Measurements from ENCODE around the gene SLC1A1. TPM values are rescaled to one million over a fixed set of nuclear protein-coding genes. Genes with fewer than 3 reads are reported as not detected.
A peak's percentile ranks its signal among the peaks of the same experiment; 100 is the strongest.

SLC1A1 gene
- total and polyA plus RNA-seq, 11 donors, result 1.0 to 4.6 (median 1.9) TPM

DNA sequence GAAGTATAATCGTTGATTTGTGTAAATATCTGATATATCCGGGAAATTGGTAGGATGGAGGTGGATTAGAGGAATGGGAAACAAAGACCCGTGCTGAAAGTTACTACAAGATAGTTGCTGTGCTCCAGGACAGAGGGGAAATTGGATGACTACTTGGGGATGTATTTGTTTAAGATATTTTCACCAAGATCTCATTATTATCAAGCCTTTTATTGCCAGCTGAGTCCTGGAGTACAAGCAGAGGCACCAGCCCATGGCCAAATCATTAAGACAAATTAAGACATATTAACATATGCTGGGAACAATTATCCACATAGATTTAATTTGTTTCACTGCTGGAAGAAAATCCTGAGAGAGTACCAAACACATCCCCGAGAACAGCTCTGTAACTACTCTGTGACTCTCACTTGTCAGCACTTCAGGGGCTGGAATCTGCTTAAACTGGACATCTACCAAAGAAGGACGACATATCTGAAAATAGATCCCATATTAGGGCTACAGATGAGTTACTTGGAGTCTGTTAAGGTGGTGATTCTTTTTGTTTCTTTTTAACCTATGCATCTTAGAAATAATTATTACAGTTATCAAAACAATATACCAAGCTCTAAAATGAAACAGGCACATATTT, 68.2 kb downstream of the SLC1A1 start:
- ATAC-seq (peak; percentile 81 to 84 (median 82)), DNase-seq (no peak)
- Histone ChIP-seq H3K4me3 (no peak overlapping the region), H3K9me3 (no peaks in the 10 kb centered on the region), H3K27ac (peak overlapping the region in 1 of 12 donors; percentile 63), H3K36me3 (no peaks in the 10 kb centered on the region), H3K4me1 (peaks cover 0 to 29% (median 15%) of the 10 kb centered on the region in 12 donors), H3K27me3 (no peaks in the 10 kb centered on the region)
- intact Hi-C loops (cut with DNase I), result loop anchor here in 2 of 10 donors (10.0 kb wide), 1 partner anchor 64 kb away; the partner anchor contains the start of gene SLC1A1 (in 2 of the 2)
- WGBS, 4 donors, result 40 to 50% (median 49%) methylated on average over 5 of the region's 5 CpGs
- no peak for TF ChIP-seq POLR2A (IDR thresholded peaks at IDR 0.05)
- TF ChIP-seq CTCF (IDR thresholded peaks at IDR 0.05), result no peak

DNA sequence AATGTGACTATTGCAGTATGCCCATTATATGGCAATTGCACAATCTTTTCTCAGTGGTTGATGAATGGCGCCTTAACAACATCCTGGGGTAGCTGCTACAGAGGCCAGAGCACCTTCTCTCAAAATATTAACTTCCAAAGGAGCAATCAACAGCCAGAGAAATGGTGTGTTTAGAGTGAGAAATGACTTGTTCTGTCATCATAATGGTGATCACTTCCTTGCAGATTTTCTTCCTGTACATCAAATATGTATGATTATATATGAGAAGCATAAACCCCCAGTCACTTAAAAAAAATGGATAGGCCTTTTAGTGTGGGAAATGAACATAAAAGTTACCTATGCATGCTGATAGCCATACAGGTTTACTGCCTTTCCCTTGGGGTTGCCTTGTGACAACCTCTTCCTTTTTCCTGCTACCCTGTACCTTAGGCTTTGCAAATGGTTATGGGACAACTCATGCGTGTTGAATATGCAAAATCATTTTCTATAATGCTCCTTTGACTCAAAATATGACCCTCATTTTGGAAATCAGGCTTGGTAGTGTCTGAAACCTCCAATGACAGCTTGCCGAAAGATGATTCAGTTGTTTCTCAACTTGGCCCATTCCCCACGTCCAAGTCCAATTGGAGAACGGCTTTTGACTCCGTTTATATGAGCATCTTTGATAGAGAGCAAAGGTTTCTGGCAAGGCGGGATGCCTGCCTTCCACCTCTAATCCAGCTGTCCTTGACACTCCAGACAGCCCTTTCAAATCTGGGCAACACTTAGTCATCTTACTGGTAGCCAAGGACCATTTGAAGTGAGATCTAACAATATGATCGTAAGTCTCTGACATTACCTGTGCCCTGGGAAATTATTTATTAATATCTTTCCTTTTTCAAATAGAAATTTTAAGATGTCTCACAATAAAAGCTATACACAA, 69.3 kb downstream of the SLC1A1 start:
- no peak overlapping the region for H3K4me3 ChIP-seq
- no peak for DNase-seq
- ATAC-seq, result peak in 1 of 4 donors; percentile 33
- H3K36me3 ChIP-seq, result peaks cover 0 to 2% (median 0%) of the 10 kb centered on the region in 9 donors
- no peaks in the 10 kb centered on the region for H3K9me3 ChIP-seq
- 67 to 79% (median 71%) methylated on average over 8 of the region's 8 CpGs for WGBS, 4 donors
- intact Hi-C loops (cut with DNase I), result loop anchor here in 2 of 10 donors (10.0 kb wide), 1 partner anchor 65 kb away; the partner anchor contains the start of gene SLC1A1 (in 2 of the 2)
- TF ChIP-seq CTCF (IDR thresholded peaks at IDR 0.05) (no peak), POLR2A (IDR thresholded peaks at IDR 0.05) (no peak)
- peak overlapping the region in 1 of 12 donors; percentile 63 for H3K27ac ChIP-seq
- peaks cover 0 to 22% (median 11%) of the 10 kb centered on the region in 12 donors for H3K4me1 ChIP-seq
- H3K27me3 ChIP-seq, result no peaks in the 10 kb centered on the region

DNA sequence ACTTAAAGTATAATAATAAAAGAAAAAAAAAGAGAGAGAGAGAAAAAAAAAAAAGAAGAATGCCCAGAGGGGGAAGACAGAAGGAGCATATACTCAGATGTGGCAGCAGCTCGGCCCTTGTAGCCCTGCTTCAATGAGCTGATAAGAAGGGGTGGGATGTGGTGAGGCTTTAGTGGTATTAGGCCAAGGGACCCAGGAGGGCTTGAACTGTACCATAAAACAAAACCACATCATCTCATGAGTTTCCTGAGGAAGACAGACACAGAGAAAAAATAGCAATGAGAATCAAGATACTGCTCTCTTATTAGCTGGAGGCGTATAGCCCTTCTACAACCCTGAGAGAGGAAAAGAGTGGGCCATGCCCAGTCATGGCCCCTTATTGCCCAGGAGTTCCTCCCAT, 72.8 kb downstream of the SLC1A1 start:
- no peaks in the 10 kb centered on the region for H3K27me3 ChIP-seq
- ATAC-seq, result no peak
- no peak for DNase-seq
- TF ChIP-seq POLR2A (IDR thresholded peaks at IDR 0.05) (no peak), CTCF (IDR thresholded peaks at IDR 0.05) (no peak)
- WGBS, 4 donors, result 89 to 95% (median 90%) methylated on average over 2 of the region's 2 CpGs
- no peak overlapping the region for H3K4me3 ChIP-seq
- no peak overlapping the region for H3K27ac ChIP-seq
- intact Hi-C loops (cut with DNase I), result no loop called here
- no peaks in the 10 kb centered on the region for H3K9me3 ChIP-seq
- peaks cover 0 to 2% (median 0%) of the 10 kb centered on the region in 9 donors for H3K36me3 ChIP-seq
- peaks cover 0 to 15% (median 6%) of the 10 kb centered on the region in 12 donors for H3K4me1 ChIP-seq

GRCh38 chr9:4566806-4567205, 76.5 kb downstream of the SLC1A1 start:
- H3K36me3 ChIP-seq, result peaks cover 0 to 2% (median 0%) of the 10 kb centered on the region in 9 donors
- DNase-seq (no peak), ATAC-seq (no peak)
- no peak for TF ChIP-seq POLR2A (IDR thresholded peaks at IDR 0.05)
- TF ChIP-seq CTCF (IDR thresholded peaks at IDR 0.05), result no peak
- H3K9me3 ChIP-seq, result no peaks in the 10 kb centered on the region
- no peaks in the 10 kb centered on the region for H3K27me3 ChIP-seq
- no peak overlapping the region for H3K4me3 ChIP-seq
- H3K4me1 ChIP-seq, result no peaks in the 10 kb centered on the region
- 85 to 98% (median 88%) methylated on average over 2 of the region's 2 CpGs for WGBS, 4 donors
- no peak overlapping the region for H3K27ac ChIP-seq
- intact Hi-C loops (cut with DNase I), result no loop called here

Data from heart left ventricle (tissue), 16 donors.